Measurements from ENCODE around the gene OBSCN.

Gene OBSCN

DNA sequence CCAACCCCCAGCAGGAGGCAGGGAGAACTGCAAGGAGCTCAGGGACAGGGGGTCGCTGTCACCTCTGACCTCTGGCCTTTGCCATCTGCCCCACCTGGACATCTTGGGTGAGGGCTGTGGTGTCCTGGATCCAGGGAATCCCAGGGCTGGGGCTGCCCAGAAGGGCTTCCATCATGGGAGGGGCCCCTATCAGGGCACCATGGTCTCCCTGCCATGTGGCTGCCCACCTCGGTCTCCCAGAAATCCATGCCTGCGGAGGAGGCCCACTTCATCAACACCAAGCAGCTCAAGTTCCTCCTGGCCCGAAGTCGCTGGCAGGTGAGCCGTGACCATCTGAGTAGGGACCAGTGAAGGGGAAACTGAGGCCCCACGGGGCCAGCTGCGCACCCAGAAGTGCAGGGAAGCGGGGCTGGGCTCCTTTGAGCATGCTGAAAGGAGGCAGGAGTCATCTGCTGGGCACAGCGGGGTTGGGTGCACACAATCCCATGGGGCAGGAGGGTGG is 162.6 kb downstream of the OBSCN start:
- H3K4me3 ChIP-seq (ENCODE audit: low read length), result no peak overlapping the region
- TF ChIP-seq, protein P1, sequence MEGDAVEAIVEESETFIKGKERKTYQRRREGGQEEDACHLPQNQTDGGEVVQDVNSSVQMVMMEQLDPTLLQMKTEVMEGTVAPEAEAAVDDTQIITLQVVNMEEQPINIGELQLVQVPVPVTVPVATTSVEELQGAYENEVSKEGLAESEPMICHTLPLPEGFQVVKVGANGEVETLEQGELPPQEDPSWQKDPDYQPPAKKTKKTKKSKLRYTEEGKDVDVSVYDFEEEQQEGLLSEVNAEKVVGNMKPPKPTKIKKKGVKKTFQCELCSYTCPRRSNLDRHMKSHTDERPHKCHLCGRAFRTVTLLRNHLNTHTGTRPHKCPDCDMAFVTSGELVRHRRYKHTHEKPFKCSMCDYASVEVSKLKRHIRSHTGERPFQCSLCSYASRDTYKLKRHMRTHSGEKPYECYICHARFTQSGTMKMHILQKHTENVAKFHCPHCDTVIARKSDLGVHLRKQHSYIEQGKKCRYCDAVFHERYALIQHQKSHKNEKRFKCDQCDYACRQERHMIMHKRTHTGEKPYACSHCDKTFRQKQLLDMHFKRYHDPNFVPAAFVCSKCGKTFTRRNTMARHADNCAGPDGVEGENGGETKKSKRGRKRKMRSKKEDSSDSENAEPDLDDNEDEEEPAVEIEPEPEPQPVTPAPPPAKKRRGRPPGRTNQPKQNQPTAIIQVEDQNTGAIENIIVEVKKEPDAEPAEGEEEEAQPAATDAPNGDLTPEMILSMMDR (IDR thresholded peaks at IDR 0.05; ENCODE audit: insufficient read depth, low read depth, low read length, missing control alignments), result no peak
- DNase-seq (ENCODE audit: low read depth), result no peak

DNA sequence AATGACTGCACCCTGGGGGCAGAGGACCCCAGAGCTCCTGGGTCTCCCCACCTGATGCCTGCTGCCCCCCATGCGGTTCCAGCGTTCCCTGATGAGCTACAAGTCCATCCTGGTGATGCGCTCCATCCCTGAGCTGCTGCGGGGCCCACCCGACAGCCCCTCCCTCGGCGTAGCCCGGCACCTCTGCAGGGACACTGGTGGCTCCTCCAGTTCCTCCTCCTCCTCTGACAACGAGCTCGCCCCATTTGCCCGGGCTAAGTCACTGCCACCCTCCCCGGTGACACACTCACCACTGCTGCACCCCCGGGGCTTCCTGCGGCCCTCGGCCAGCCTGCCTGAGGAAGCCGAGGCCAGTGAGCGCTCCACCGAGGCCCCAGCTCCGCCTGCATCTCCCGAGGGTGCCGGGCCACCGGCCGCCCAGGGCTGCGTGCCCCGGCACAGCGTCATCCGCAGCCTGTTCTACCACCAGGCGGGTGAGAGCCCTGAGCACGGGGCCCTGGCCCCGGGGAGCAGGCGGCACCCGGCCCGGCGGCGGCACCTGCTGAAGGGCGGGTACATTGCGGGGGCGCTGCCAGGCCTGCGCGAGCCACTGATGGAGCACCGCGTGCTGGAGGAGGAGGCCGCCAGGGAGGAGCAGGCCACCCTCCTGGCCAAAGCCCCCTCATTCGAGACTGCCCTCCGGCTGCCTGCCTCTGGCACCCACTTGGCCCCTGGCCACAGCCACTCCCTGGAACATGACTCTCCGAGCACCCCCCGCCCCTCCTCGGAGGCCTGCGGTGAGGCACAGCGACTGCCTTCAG is 163.3 kb downstream of the OBSCN start:
- DNase-seq (ENCODE audit: low read depth), result no peak
- H3K4me3 ChIP-seq (ENCODE audit: low read length), result no peak overlapping the region
- TF ChIP-seq, protein P1 (IDR thresholded peaks at IDR 0.05; ENCODE audit: insufficient read depth, low read depth, low read length, missing control alignments), result no peak

DNA sequence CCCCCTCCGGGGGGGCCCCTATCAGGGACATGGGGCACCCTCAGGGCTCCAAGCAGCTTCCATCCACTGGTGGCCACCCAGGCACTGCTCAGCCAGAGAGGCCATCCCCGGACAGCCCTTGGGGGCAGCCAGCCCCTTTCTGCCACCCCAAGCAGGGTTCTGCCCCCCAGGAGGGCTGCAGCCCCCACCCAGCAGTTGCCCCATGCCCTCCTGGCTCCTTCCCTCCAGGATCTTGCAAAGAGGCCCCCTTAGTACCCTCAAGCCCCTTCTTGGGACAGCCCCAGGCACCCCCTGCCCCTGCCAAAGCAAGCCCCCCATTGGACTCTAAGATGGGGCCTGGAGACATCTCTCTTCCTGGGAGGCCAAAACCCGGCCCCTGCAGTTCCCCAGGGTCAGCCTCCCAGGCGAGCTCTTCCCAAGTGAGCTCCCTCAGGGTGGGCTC is 163.9 kb downstream of the OBSCN start:
- DNase-seq (ENCODE audit: low read depth), result no peak
- no peak overlapping the region for H3K4me3 ChIP-seq (ENCODE audit: low read length)
- TF ChIP-seq, protein P1 (IDR thresholded peaks at IDR 0.05; ENCODE audit: insufficient read depth, low read depth, low read length, missing control alignments), result no peak

DNA sequence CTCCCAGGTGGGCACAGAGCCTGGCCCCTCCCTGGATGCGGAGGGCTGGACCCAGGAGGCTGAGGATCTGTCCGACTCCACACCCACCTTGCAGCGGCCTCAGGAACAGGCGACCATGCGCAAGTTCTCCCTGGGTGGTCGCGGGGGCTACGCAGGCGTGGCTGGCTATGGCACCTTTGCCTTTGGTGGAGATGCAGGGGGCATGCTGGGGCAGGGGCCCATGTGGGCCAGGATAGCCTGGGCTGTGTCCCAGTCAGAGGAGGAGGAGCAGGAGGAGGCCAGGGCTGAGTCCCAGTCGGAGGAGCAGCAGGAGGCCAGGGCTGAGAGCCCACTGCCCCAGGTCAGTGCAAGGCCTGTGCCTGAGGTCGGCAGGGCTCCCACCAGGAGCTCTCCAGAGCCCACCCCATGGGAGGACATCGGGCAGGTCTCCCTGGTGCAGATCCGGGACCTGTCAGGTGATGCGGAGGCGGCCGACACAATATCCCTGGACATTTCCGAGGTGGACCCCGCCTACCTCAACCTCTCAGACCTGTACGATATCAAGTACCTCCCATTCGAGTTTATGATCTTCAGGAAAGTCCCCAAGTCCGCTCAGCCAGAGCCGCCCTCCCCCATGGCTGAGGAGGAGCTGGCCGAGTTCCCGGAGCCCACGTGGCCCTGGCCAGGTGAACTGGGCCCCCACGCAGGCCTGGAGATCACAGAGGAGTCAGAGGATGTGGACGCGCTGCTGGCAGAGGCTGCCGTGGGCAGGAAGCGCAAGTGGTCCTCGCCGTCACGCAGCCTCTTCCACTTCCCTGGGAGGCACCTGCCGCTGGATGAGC is 164.5 kb downstream of the OBSCN start:
- TF ChIP-seq, protein P1 (IDR thresholded peaks at IDR 0.05; ENCODE audit: insufficient read depth, low read depth, low read length, missing control alignments), result no peak
- DNase-seq (ENCODE audit: low read depth), result no peak
- no peak overlapping the region for H3K4me3 ChIP-seq (ENCODE audit: low read length)

DNA sequence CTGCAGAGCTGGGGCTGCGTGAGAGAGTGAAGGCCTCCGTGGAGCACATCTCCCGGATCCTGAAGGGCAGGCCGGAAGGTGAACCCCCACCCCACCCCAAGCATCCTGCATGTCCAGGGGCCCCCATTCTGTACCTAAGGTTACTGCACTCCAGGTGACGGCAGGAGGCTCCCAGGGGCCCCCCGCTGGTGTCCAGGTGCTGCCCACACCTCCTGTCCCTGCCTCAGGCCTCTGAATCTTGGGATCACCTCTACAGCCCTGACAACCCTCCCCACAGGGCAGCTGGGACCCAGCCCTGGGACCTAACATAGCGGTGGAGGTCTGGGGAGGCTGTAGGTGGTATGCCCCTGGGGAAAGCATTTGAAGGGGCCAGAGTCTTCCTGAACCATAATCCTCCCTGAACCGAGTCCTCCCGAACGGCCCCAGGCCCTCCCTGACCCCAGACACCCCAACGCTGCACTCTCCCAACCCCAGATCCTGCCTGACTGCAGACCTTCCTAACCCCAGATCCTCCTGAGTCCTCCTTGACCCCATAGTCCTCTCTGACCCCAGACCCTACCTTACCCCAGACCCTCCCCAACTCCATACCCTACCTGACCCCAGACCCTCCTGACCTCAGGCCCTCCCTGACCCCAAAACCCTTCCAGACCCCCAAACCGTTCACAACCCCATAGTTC is 165.3 kb downstream of the OBSCN start:
- DNase-seq (ENCODE audit: low read depth), result no peak
- TF ChIP-seq, protein P1 (IDR thresholded peaks at IDR 0.05; ENCODE audit: insufficient read depth, low read depth, low read length, missing control alignments), result no peak
- H3K4me3 ChIP-seq (ENCODE audit: low read length), result no peak overlapping the region

DNA sequence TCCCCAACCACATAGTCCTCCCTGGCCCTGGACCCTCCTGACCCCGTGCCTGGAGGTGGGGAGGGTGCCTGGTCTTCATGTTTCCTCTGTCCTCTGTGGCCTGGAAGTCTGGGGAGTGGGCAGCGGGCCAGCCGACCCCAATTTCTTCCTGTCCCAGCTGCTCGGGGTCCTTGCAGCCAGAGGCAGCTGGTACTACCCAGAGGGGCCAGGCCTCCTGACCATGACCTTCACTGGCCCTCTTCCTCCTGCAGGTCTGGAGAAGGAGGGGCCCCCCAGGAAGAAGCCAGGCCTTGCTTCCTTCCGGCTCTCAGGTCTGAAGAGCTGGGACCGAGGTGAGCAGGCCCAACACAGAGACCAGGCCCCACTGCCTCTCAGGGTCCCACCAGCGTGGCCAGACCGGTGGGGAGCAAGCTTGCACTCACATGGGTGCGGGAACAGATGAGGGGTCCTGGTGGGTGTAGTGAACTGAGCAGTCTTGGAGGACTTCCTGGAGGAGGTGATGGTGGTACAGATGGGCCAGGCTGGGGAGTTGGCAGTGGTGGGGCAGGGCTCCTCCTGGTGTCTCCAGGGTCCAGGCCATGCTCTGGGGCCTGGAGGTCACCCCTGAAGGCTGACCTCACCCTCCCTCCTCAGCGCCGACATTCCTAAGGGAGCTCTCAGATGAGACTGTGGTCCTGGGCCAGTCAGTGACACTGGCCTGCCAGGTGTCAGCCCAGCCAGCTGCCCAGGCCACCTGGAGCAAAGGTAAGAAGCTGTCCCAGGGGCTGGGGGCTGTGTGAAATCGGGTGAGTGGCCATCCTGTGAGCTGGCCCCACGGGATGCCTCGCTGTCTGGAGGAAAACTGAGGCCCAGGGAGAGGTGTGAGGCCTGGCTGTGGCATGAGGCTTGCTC is 166.1 kb downstream of the OBSCN start:
- TF ChIP-seq, protein P1 (IDR thresholded peaks at IDR 0.05; ENCODE audit: insufficient read depth, low read depth, low read length, missing control alignments), result no peak
- no peak for DNase-seq (ENCODE audit: low read depth)
- no peak overlapping the region for H3K4me3 ChIP-seq (ENCODE audit: low read length)
